ENCODE results near the gene CEBPA.

The CEBPA gene

GRCh38 chr19:33255781-33256180, 46.6 kb downstream of the CEBPA start:
- no peak for DNase-seq (ENCODE audit: extremely low spot score)
- ChIA-PET POLR2A (no interaction called here), CTCF (no interaction called here)
- TF ChIP-seq ELF4 (IDR thresholded peaks at IDR 0.05) = no peak
- TF ChIP-seq SUZ12 (IDR thresholded peaks at IDR 0.05) = no peak

GRCh38 chr19:33254245-33254824, 48.0 kb downstream of the CEBPA start:
- no peak for TF ChIP-seq SP1 (IDR thresholded peaks at IDR 0.05)
- no peak for TF ChIP-seq FOXK2 (IDR thresholded peaks at IDR 0.05)
- no peak for TF ChIP-seq ELF4 (IDR thresholded peaks at IDR 0.05)
- TF ChIP-seq SUZ12 (IDR thresholded peaks at IDR 0.05) = no peak
- no peak for TF ChIP-seq FOXM1 (IDR thresholded peaks at IDR 0.05; ENCODE audit: borderline replicate concordance)
- no peak for TF ChIP-seq LEF1 (IDR thresholded peaks at IDR 0.05; ENCODE audit: borderline replicate concordance)
- TF ChIP-seq HDGF (IDR thresholded peaks at IDR 0.05; ENCODE audit: borderline replicate concordance) = no peak
- no peak for TF ChIP-seq ZNF384 (IDR thresholded peaks at IDR 0.05)
- no peak for TF ChIP-seq FOXA1 (IDR thresholded peaks at IDR 0.05)
- no peak for TF ChIP-seq ARNT (IDR thresholded peaks at IDR 0.05)
- no peak for DNase-seq (ENCODE audit: extremely low spot score)
- ChIA-PET POLR2A (no interaction called here), CTCF (no interaction called here)

DNA sequence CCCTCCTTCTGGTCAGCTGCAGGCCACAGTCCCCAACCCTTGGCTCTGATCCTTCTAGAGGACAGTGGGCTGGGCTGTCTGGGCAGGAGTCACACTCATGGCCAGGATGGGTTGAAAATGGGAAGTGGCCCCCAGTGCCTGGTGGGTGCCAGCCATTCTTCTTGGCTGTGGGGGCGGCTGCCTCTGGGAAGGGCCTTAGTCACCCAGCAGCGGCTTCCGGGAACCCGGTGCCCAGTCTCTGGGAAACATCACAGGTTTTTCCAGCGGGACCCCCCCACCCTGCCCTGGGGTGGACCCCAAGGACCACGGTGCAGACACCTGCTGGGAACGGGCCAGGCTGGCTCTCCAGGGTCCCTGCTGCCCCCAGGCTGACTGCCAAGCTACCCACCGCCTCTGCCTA, 49.4 kb downstream of the CEBPA start:
- DNase-seq (ENCODE audit: extremely low spot score) = no peak
- POLR2A ChIA-PET = no interaction called here
- TF ChIP-seq HDGF (IDR thresholded peaks at IDR 0.05; ENCODE audit: borderline replicate concordance) (no peak), NFRKB (IDR thresholded peaks at IDR 0.05) (no peak), L3MBTL2 (conservative IDR thresholded peaks at IDR 0.05) (no peak), LEF1 (IDR thresholded peaks at IDR 0.05; ENCODE audit: borderline replicate concordance) (no peak), SUZ12 (IDR thresholded peaks at IDR 0.05) (no peak), CTBP1 (IDR thresholded peaks at IDR 0.05; ENCODE audit: borderline replicate concordance) (no peak), FOXM1 (IDR thresholded peaks at IDR 0.05; ENCODE audit: borderline replicate concordance) (no peak), TARDBP (IDR thresholded peaks at IDR 0.05) (no peak), BHLHE40 (IDR thresholded peaks at IDR 0.05; ENCODE audit: borderline replicate concordance) (no peak), SP1 (IDR thresholded peaks at IDR 0.05) (no peak), ZNF384 (IDR thresholded peaks at IDR 0.05) (no peak), ELF4 (IDR thresholded peaks at IDR 0.05) (no peak)
- TF ChIP-seq, protein P1, sequence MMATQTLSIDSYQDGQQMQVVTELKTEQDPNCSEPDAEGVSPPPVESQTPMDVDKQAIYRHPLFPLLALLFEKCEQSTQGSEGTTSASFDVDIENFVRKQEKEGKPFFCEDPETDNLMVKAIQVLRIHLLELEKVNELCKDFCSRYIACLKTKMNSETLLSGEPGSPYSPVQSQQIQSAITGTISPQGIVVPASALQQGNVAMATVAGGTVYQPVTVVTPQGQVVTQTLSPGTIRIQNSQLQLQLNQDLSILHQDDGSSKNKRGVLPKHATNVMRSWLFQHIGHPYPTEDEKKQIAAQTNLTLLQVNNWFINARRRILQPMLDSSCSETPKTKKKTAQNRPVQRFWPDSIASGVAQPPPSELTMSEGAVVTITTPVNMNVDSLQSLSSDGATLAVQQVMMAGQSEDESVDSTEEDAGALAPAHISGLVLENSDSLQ (IDR thresholded peaks at IDR 0.05) = no peak
- CTCF ChIA-PET = no interaction called here

GRCh38 chr19:33252418-33252962, 49.8 kb downstream of the CEBPA start:
- CTCF ChIA-PET = no interaction called here
- POLR2A ChIA-PET = no interaction called here
- no peak for DNase-seq (ENCODE audit: extremely low spot score)
- TF ChIP-seq SUZ12 (IDR thresholded peaks at IDR 0.05) = no peak
- TF ChIP-seq CTBP1 (IDR thresholded peaks at IDR 0.05; ENCODE audit: borderline replicate concordance) = no peak
- no peak for TF ChIP-seq ZNF384 (IDR thresholded peaks at IDR 0.05)
- TF ChIP-seq, protein P1 (IDR thresholded peaks at IDR 0.05) = no peak

DNA sequence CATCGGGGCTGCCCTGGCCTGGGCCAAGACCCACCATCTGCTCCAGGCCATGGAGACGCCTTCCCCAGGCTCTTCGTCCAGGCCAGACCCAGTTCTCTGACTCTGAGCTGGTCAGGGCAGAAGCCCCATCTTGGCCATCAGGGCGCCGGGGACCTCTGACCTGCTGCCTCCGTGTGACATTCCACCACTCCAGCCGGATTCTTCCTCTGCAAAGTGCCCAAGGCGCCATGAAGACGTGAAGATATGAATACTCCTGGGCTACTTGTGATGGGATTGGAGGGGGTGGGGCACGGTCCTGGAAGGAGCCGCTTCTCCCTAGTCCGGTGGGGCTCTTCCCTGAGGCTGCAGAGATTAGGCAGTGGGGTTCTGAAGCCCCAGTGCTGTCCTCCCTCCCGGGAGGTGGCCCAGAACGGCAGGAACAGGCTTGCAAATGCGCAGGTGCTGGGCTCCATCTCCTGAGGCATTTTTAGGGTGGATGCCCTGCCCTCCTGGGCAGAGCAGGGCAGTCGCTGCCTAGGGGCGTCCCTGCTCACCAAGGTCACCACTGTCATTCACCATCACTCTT, 50.7 kb downstream of the CEBPA start:
- no peak for TF ChIP-seq ZNF384 (IDR thresholded peaks at IDR 0.05)
- ChIA-PET POLR2A (no interaction called here), CTCF (no interaction called here)
- DNase-seq (ENCODE audit: extremely low spot score) = no peak

DNA sequence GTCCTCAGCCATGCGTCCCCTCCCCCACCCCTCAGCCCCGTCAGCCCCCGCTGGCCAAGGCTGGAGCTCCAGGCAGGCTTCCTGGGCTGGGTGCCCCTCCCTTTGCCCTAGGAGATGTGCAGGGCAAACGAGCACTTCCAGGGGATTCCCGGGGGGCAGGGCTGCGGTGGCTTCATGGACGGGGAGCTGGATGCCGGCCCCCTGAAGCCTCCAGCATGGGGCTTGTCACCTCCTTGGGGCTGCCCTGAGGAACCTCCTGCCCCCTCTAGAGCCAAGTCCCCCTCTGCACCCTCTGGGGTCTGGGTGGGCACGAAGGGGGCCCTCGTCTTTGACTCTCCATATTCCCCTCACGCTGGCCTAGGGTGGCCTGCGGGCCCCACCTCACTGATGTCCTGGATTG, 51.3 kb downstream of the CEBPA start:
- no peak for DNase-seq (ENCODE audit: extremely low spot score)
- ChIA-PET CTCF (no interaction called here), POLR2A (no interaction called here)
- no peak for TF ChIP-seq ARNT (IDR thresholded peaks at IDR 0.05)
- no peak for TF ChIP-seq CTBP1 (IDR thresholded peaks at IDR 0.05; ENCODE audit: borderline replicate concordance)

DNA sequence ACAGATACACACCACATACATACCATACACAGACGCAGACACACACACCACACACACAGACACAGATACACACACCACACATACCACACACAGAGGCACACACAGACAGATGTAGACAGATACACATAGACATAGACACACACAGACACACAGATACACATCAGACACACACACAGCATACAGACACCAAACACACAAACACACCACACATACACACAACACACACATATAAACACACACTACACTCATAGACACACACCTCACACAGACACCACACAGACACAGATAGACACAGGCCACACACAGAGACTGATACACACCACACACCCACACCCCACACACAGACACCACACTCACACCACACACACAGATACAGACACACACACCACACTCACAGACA, 51.8 kb downstream of the CEBPA start:
- TF ChIP-seq CTBP1 (IDR thresholded peaks at IDR 0.05; ENCODE audit: borderline replicate concordance) = 0 out of 2 replicates have a peak, but pooled peaks have one; percentile 2
- TF ChIP-seq, protein P1 (IDR thresholded peaks at IDR 0.05) = no peak
- ChIA-PET CTCF (no interaction called here), POLR2A (no interaction called here)
- DNase-seq (ENCODE audit: extremely low spot score) = no peak
